ENCODE results near the gene HK1.

DNA sequence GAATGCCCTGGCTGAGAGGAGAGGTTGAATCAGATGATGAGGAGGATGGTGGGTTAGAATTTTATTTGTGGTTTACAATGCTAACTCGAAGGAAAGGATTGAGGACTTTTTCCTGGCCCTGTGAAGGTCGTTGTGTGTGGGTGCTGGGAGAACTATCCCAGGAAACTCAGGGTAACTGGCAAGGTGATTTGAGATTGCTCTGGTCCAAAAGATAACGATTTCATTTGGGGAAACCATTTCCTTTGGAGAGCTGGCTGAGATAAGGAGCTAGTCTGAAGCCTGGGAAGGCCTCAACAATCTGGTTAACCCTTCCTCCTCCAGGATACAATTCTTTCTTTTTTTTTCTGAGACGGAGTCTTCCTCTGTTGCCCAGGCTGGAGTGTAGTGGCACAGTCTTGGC lies 33.0 kb downstream of the HK1 start:
- TF ChIP-seq, protein P1, sequence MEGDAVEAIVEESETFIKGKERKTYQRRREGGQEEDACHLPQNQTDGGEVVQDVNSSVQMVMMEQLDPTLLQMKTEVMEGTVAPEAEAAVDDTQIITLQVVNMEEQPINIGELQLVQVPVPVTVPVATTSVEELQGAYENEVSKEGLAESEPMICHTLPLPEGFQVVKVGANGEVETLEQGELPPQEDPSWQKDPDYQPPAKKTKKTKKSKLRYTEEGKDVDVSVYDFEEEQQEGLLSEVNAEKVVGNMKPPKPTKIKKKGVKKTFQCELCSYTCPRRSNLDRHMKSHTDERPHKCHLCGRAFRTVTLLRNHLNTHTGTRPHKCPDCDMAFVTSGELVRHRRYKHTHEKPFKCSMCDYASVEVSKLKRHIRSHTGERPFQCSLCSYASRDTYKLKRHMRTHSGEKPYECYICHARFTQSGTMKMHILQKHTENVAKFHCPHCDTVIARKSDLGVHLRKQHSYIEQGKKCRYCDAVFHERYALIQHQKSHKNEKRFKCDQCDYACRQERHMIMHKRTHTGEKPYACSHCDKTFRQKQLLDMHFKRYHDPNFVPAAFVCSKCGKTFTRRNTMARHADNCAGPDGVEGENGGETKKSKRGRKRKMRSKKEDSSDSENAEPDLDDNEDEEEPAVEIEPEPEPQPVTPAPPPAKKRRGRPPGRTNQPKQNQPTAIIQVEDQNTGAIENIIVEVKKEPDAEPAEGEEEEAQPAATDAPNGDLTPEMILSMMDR (IDR thresholded peaks at IDR 0.05) = no peak
- TF ChIP-seq POLR2A (IDR thresholded peaks at IDR 0.05) = no peak

All from tibial nerve (tissue), 3 donors.